HEK293 (cell line): Measurements from ENCODE around the gene HSH2D.

ENCODE experiments used
- MEIS1 ChIP-seq: sonication (generic); formaldehyde crosslinking; IDR thresholded peaks from 2 replicates; pipeline ENCODE4 v1.8.1; 2022; ENCODE audit warnings: missing genetic modification reagents, mild to moderate bottlenecking, borderline replicate concordance
- MYNN ChIP-seq: fragments of 450-650 bp; formaldehyde crosslinking; IDR thresholded peaks from 2 replicates; pipeline ENCODE4 v1.5.1; 2016; ENCODE audit warnings: missing biosample characterization, missing genetic modification characterization, borderline replicate concordance
- ZBTB21 ChIP-seq: fragments of 450-650 bp; formaldehyde crosslinking; IDR thresholded peaks from 2 replicates; pipeline ENCODE4 v1.5.1; 2017; ENCODE audit warnings: missing biosample characterization, missing genetic modification characterization
- ZNF138 ChIP-seq: fragments of 450-650 bp; formaldehyde crosslinking; IDR thresholded peaks from 2 replicates; pipeline ENCODE4 v1.5.1; 2016; ENCODE audit warnings: missing biosample characterization, missing genetic modification characterization, borderline replicate concordance
- ZNF747 ChIP-seq: fragments of 450-650 bp; formaldehyde crosslinking; IDR thresholded peaks from 2 replicates; pipeline ENCODE4 v1.5.1; 2016; ENCODE audit warnings: missing biosample characterization, missing genetic modification characterization
- TF ChIP-seq, protein P1 (sequence below): fragments of 450-650 bp; formaldehyde crosslinking; IDR thresholded peaks from 2 replicates; pipeline ENCODE4 v1.5.1; 2016; ENCODE audit warnings: missing biosample characterization, missing genetic modification characterization

DNA sequence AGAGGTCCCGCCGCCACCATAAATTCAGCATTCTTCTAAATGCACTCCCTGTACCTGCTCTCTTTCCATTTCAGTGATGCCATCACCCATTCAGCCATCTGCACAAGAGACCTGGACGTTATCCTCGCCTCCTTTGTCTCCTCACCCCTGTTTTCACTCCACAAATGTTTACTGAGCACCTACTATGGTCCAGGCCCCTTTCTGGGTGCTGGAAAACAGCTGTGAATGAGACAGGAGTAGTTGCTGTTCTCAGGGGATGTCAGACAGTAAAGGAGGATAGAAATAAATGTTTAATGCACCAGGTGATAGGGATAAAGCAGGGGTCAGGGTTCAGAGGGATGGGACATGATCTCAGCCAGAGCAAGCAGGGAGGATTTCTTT, 57.5 kb downstream of the HSH2D start:
- TF ChIP-seq, protein P1, sequence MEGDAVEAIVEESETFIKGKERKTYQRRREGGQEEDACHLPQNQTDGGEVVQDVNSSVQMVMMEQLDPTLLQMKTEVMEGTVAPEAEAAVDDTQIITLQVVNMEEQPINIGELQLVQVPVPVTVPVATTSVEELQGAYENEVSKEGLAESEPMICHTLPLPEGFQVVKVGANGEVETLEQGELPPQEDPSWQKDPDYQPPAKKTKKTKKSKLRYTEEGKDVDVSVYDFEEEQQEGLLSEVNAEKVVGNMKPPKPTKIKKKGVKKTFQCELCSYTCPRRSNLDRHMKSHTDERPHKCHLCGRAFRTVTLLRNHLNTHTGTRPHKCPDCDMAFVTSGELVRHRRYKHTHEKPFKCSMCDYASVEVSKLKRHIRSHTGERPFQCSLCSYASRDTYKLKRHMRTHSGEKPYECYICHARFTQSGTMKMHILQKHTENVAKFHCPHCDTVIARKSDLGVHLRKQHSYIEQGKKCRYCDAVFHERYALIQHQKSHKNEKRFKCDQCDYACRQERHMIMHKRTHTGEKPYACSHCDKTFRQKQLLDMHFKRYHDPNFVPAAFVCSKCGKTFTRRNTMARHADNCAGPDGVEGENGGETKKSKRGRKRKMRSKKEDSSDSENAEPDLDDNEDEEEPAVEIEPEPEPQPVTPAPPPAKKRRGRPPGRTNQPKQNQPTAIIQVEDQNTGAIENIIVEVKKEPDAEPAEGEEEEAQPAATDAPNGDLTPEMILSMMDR = no peak
- TF ChIP-seq MYNN = no peak
- TF ChIP-seq ZNF747 (tag by site-specific recombination) = no peak
- no peak for TF ChIP-seq MEIS1
- TF ChIP-seq ZNF138 (tag by site-specific recombination) = no peak
- no peak for TF ChIP-seq ZBTB21 (tag by site-specific recombination)
